CD14-positive monocyte (primary cell): ENCODE data around the gene DMWD. TPM values are rescaled to one million over a fixed set of nuclear protein-coding genes. Genes with fewer than 3 reads are reported as not detected.
"Not testable (repeated sequence)": the region's sequence is repeated elsewhere in the genome, so short reads cannot be mapped to it uniquely, and the experiment has no call there.

Experiments used
- DNase-seq, 3 donors: peaks; one replicate each; pipeline ENCODE4 v3.0.0-alpha.2; 2011 to 2022
- H2AFZ ChIP-seq: 2 replicates; pipeline ENCODE4 v1.6.0; 2012; ENCODE audit warnings: mild to moderate bottlenecking, low read depth, low read length, inconsistent platforms; ENCODE audit not compliant: insufficient read depth, poor library complexity, severe bottlenecking
- H3K27ac ChIP-seq, 2 donors: 1 replicate in 1 of 2; 2 replicates in 1 of 2; pipeline ENCODE4 v1.5.1; 2012 to 2013; ENCODE audit warnings: low read length in 2 of 2, control low read depth in 1 of 2, inconsistent platforms in 1 of 2, low read depth in 1 of 2, mild to moderate bottlenecking in 1 of 2
- H3K27me3 ChIP-seq, 2 donors: one replicate each; pipeline versions ENCODE4 v1.6.0 to v1.6.1; 2011 to 2013; ENCODE audit warnings: low read length in 2 of 2; ENCODE audit not compliant: control insufficient read depth in 2 of 2, insufficient read depth in 2 of 2
- H3K36me3 ChIP-seq, 2 donors: replicated peaks in 1 of 2; 1 replicate in 1 of 2; 2 replicates in 1 of 2; pipeline versions ENCODE4 v1.5.1 to v1.6.1; 2012 to 2013; ENCODE audit warnings: low read length in 2 of 2, control low read depth in 1 of 2, inconsistent platforms in 1 of 2, mild to moderate bottlenecking in 1 of 2; ENCODE audit not compliant: insufficient read depth in 2 of 2, control insufficient read depth in 1 of 2
- H3K4me1 ChIP-seq, 2 donors: 1 replicate in 1 of 2; 2 replicates in 1 of 2; pipeline versions ENCODE4 v1.5.1 to v1.6.1; 2012 to 2013; ENCODE audit warnings: low read length in 2 of 2, control low read depth in 1 of 2, inconsistent platforms in 1 of 2, mild to moderate bottlenecking in 1 of 2, moderate library complexity in 1 of 2; ENCODE audit not compliant: insufficient read depth in 2 of 2, control insufficient read depth in 1 of 2
- H3K4me2 ChIP-seq: replicated peaks from 2 replicates; pipeline ENCODE3; 2012; ENCODE audit warnings: low read length, moderate library complexity, mild to moderate bottlenecking; ENCODE audit not compliant: poor library complexity, severe bottlenecking; ENCODE audit errors: extremely low read depth
- H3K4me3 ChIP-seq, 3 experiments: fragments of 200-600 bp in 1 of 3; sonication (generic) in 1 of 3; replicated peaks in 1 of 3; 1 replicate in 2 of 3; 2 replicates in 1 of 3; pipeline ENCODE4 v1.5.1; 2011 to 2013; ENCODE audit warnings: low read length in 3 of 3, mild to moderate bottlenecking in 3 of 3, control low read depth in 2 of 3, low read depth in 2 of 3, inconsistent platforms in 1 of 3, moderate library complexity in 1 of 3
- H3K79me2 ChIP-seq: 2 replicates; pipeline ENCODE4 v1.6.0; 2012; ENCODE audit warnings: mild to moderate bottlenecking, control low read depth, inconsistent platforms, low read length, moderate library complexity; ENCODE audit not compliant: insufficient read depth
- H3K9ac ChIP-seq: 2 replicates; pipeline ENCODE4 v1.6.0; 2017; ENCODE audit warnings: low read length, mild to moderate bottlenecking; ENCODE audit not compliant: insufficient read depth, poor library complexity, severe bottlenecking
- H3K9me3 ChIP-seq, 2 donors: replicated peaks in 1 of 2; 1 replicate in 1 of 2; 2 replicates in 1 of 2; pipeline versions ENCODE4 v1.5.1 to v1.6.1; 2012 to 2013; ENCODE audit warnings: low read length in 2 of 2, control low read depth in 1 of 2; ENCODE audit not compliant: control insufficient read depth in 1 of 2, insufficient read depth in 1 of 2
- H4K20me1 ChIP-seq: 2 replicates; pipeline ENCODE4 v1.6.0; 2012; ENCODE audit warnings: mild to moderate bottlenecking, low read length, control low read depth, moderate library complexity; ENCODE audit not compliant: insufficient read depth
- H3K27ac Mint-ChIP-seq, 7 donors: one replicate each; pipeline ENCODE4 v1.8.0; 2020; ENCODE audit warnings: mild to moderate bottlenecking in 7 of 7, mixed read lengths in 7 of 7, moderate library complexity in 6 of 7, inconsistent platforms in 2 of 7
- H3K27me3 Mint-ChIP-seq, 3 donors: one replicate each; pipeline ENCODE4 v1.8.0; 2021 to 2022; ENCODE audit warnings: low read depth in 3 of 3, mild to moderate bottlenecking in 3 of 3, mixed read lengths in 3 of 3, moderate library complexity in 3 of 3, inconsistent platforms in 1 of 3
- H3K36me3 Mint-ChIP-seq, 2 donors: one replicate each; pipeline ENCODE4 v1.8.0; 2020; ENCODE audit warnings: mixed read lengths in 2 of 2, inconsistent platforms in 1 of 2, mild to moderate bottlenecking in 1 of 2
- H3K4me1 Mint-ChIP-seq: one replicate; pipeline ENCODE4 v1.8.0; 2020; ENCODE audit warnings: mild to moderate bottlenecking, mixed read lengths
- H3K4me3 Mint-ChIP-seq, 2 donors: one replicate each; pipeline ENCODE4 v1.8.0; 2020; ENCODE audit warnings: mild to moderate bottlenecking in 2 of 2, mixed read lengths in 2 of 2, moderate library complexity in 1 of 2
- H3K9me3 Mint-ChIP-seq, 7 donors: one replicate each; pipeline ENCODE4 v1.8.0; 2020 to 2022; ENCODE audit warnings: mixed read lengths in 7 of 7, mild to moderate bottlenecking in 6 of 7, moderate library complexity in 6 of 7, inconsistent platforms in 2 of 7
- WGBS: methylation state at CpG from one replicate; pipeline ENCODE4 v1.1.5; 2013; ENCODE audit warnings: missing lambda C conversion rate; ENCODE audit not compliant: insufficient coverage; 5-methylcytosine and 5-hydroxymethylcytosine counted together
- intact Hi-C, 2 donors: fragments of 100-400 bp; cut with micrococcal nuclease; formaldehyde crosslinking; loops; one replicate each; pipeline versions ENCODE4 v1.15.0 to v1.15.1; 2023
- polyA plus RNA-seq, 3 donors: library from polyadenylated mRNA; depleted of rRNA in 1 of 3; unstranded in 2 of 3; stranded (reverse) in 1 of 3; fragments of 300-500 nt in 2 of 3; fragments of >200 nt in 1 of 3; fragmentation: Illumina TruSeq in 2 of 3; gene quantifications; 1 replicate in 2 of 3; 2 replicates in 1 of 3; pipeline ENCODE4 v1.2.3, GENCODE V29; 2012 to 2021
- TF ChIP-seq, protein P1 (sequence below): fragments of 200-600 bp; IDR thresholded peaks from one replicate; pipeline ENCODE4 v1.8.0; 2022; ENCODE audit warnings: antibody characterized with exemption, mild to moderate bottlenecking

The DMWD gene
- polyA plus RNA-seq, 3 donors: 1.5 to 3.4 (median 2.4) TPM

- H3K9ac ChIP-seq: no peak overlapping the region
- no peaks in the 10 kb centered on the region for H3K36me3 Mint-ChIP-seq
- intact Hi-C loops: no loop called here
- peaks cover 0 to 2% of the 10 kb centered on the region in 2 donors for H3K27me3 ChIP-seq
- peaks cover 25 to 42% (median 34%) of the 10 kb centered on the region in 3 donors for H3K27me3 Mint-ChIP-seq
- no peaks in the 10 kb centered on the region for H3K4me1 Mint-ChIP-seq
- WGBS: 95% methylated on average over 8 of the region's 12 CpGs
- peaks cover 0 to 8% (median 0%) of the 10 kb centered on the region in 7 donors for H3K9me3 Mint-ChIP-seq
- H3K36me3 ChIP-seq: no peaks in the 10 kb centered on the region
- no peak overlapping the region for H3K4me3 Mint-ChIP-seq
- no peak overlapping the region for H3K4me3 ChIP-seq
- H2AFZ ChIP-seq: no peak overlapping the region
- no peak overlapping the region for H3K27ac Mint-ChIP-seq
- H3K79me2 ChIP-seq: no peaks in the 10 kb centered on the region
- H3K9me3 ChIP-seq: no peaks in the 10 kb centered on the region
- no peak overlapping the region for H3K27ac ChIP-seq
- DNase-seq: no peak
- TF ChIP-seq, protein P1, sequence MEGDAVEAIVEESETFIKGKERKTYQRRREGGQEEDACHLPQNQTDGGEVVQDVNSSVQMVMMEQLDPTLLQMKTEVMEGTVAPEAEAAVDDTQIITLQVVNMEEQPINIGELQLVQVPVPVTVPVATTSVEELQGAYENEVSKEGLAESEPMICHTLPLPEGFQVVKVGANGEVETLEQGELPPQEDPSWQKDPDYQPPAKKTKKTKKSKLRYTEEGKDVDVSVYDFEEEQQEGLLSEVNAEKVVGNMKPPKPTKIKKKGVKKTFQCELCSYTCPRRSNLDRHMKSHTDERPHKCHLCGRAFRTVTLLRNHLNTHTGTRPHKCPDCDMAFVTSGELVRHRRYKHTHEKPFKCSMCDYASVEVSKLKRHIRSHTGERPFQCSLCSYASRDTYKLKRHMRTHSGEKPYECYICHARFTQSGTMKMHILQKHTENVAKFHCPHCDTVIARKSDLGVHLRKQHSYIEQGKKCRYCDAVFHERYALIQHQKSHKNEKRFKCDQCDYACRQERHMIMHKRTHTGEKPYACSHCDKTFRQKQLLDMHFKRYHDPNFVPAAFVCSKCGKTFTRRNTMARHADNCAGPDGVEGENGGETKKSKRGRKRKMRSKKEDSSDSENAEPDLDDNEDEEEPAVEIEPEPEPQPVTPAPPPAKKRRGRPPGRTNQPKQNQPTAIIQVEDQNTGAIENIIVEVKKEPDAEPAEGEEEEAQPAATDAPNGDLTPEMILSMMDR: no peak
- H3K4me2 ChIP-seq: no peak overlapping the region
- H3K4me1 ChIP-seq: no peaks in the 10 kb centered on the region
- no peaks in the 10 kb centered on the region for H4K20me1 ChIP-seq
Measured at GRCh38 chr19:45752639-45753038, 40.0 kb downstream of the DMWD start.

DNA sequence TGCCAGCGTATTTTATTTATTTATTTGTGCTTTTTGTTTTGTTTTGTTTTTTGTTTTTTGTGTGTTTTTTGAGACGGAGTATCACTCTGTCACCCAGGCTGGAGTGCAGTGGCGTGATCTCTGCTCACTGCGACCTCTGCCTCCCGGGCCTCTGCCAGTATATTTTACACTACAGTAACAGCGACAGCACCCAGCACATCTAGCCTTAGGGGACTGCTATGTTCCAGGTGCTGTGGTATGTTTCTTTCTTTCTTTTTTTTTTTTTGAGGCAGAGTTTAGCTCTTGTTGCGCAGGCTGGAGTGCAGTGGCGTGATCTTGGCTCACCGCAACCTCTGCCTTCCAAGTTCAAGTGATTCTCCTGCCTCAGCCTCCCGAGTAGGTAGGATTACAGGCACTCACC, 41.2 kb downstream of the DMWD start:
- H3K4me3 ChIP-seq, H4K20me1 ChIP-seq, H3K36me3 ChIP-seq, H3K36me3 Mint-ChIP-seq, H3K4me3 Mint-ChIP-seq, H3K27ac ChIP-seq, H3K9me3 ChIP-seq, H3K27ac Mint-ChIP-seq, H3K4me1 ChIP-seq, H2AFZ ChIP-seq, H3K4me2 ChIP-seq, H3K79me2 ChIP-seq, H3K27me3 ChIP-seq, DNase-seq, H3K9me3 Mint-ChIP-seq, H3K4me1 Mint-ChIP-seq, intact Hi-C loops, H3K9ac ChIP-seq: not testable (repeated sequence)
- no CpG with 5 or more reads among the region's 10 CpGs for WGBS
- peaks cover 29 to 44% (median 40%) of the 10 kb centered on the region in 3 donors for H3K27me3 Mint-ChIP-seq
